Fibroblast of lung (primary cell): Measurements from ENCODE around the gene NCK2.

Experiments
- CTCF ChIP-seq, 2 donors: IDR thresholded peaks in 1 of 2; conservative IDR thresholded peaks in 1 of 2; 1 replicate in 1 of 2; 2 replicates in 1 of 2; pipeline ENCODE4 v1.5.1; 2011 to 2012; ENCODE audit warnings: low read length in 2 of 2, control low read depth in 1 of 2, inconsistent platforms in 1 of 2, low read depth in 1 of 2, mild to moderate bottlenecking in 1 of 2
- EZH2 ChIP-seq: IDR thresholded peaks from 2 replicates; pipeline ENCODE4 v1.5.1; 2012; ENCODE audit warnings: low read length, control low read depth, mild to moderate bottlenecking; ENCODE audit errors: missing control alignments

- TF ChIP-seq CTCF (conservative IDR thresholded peaks at IDR 0.05 in 1 of 2, IDR thresholded peaks at IDR 0.05 in 1 of 2; ENCODE audit: low read depth in 1 of 2, low read length in 2 of 2) (no peak), EZH2 (no peak)
Measured at GRCh38 chr2:105780606-105781005, 35.9 kb downstream of the NCK2 start.
